LNCaP clone FGC (cell line): ENCODE data around the gene MBNL1.

Source experiments
- DNase-seq: peaks from one replicate; pipeline ENCODE4 v3.0.0-alpha.2; 2011; ENCODE audit warnings: low read depth
- H3K4me3 ChIP-seq: 2 replicates; pipeline ENCODE4 v1.5.1; 2011; ENCODE audit warnings: mild to moderate bottlenecking, low read depth, low read length, control low read depth
- TF ChIP-seq, protein P1 (sequence below): IDR thresholded peaks from 2 replicates; pipeline ENCODE4 v1.5.1; 2012; ENCODE audit warnings: mild to moderate bottlenecking; ENCODE audit not compliant: control insufficient read depth, insufficient read depth; ENCODE audit errors: extremely low read depth

The MBNL1 gene

DNA sequence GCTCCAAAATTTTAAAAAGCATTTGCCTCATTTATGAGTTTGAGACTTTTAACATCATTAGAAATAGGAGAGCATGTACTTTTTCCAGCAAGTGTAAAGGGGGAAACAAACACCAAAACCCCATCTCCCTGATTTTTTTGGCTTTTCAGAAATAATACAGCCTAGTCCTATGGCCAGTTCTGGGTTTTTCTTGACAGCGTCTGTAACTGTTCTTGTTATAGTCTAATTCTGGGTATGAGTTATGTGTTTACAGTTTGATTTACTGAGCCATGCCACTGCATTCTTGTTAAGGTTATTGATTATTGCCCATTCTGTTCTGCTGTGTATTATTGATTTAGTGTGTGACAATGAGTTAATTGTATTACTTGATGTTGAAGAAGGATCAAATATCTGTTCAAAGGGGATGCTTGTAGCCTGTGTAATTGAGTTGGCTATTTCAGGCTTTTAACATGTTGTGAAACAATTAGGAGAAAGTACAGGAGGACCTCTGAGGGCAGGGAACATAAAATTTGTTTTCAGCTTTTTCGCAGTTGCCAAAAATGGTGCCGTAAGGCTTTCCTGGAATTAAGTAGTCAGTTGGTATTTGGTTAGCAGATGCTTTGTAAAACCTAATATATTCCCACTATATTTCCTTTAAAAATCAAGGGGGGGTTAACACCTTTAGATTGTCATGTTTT lies 46.1 kb downstream of the MBNL1 start:
- no peak for DNase-seq
- TF ChIP-seq, protein P1, sequence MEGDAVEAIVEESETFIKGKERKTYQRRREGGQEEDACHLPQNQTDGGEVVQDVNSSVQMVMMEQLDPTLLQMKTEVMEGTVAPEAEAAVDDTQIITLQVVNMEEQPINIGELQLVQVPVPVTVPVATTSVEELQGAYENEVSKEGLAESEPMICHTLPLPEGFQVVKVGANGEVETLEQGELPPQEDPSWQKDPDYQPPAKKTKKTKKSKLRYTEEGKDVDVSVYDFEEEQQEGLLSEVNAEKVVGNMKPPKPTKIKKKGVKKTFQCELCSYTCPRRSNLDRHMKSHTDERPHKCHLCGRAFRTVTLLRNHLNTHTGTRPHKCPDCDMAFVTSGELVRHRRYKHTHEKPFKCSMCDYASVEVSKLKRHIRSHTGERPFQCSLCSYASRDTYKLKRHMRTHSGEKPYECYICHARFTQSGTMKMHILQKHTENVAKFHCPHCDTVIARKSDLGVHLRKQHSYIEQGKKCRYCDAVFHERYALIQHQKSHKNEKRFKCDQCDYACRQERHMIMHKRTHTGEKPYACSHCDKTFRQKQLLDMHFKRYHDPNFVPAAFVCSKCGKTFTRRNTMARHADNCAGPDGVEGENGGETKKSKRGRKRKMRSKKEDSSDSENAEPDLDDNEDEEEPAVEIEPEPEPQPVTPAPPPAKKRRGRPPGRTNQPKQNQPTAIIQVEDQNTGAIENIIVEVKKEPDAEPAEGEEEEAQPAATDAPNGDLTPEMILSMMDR: no peak
- H3K4me3 ChIP-seq: no peak overlapping the region

- DNase-seq: no peak
- no peak overlapping the region for H3K4me3 ChIP-seq
- TF ChIP-seq, protein P1: no peak
Observed at GRCh38 chr3:152315623-152316022, 46.9 kb downstream of the MBNL1 start.

GRCh38 chr3:152316318-152316717 lies 47.6 kb downstream of the MBNL1 start:
- TF ChIP-seq, protein P1: no peak
- no peak for DNase-seq
- no peak overlapping the region for H3K4me3 ChIP-seq

- TF ChIP-seq, protein P1: no peak
- no peak overlapping the region for H3K4me3 ChIP-seq
- DNase-seq: no peak
Observed at GRCh38 chr3:152317184-152317583, 48.5 kb downstream of the MBNL1 start.

DNA sequence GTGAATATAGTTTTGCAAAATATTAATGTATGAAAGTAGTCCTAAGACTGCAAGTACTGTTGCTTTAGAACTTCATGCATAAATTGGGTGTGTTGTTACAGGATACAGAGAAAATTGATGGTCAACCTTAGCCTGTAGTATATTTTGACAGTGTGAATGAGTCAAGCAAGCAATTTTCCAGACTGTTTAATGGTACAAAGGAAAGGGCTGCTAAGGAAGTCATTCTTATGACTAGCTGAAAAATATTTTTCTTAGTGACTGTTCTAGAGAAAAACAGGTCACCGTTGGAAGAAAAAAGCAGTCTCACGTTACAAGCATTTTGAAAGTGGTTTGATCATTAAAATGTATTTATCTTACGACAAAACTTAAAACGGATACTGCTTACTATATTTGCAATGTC lies 49.2 kb downstream of the MBNL1 start:
- no peak for DNase-seq
- H3K4me3 ChIP-seq: no peak overlapping the region
- TF ChIP-seq, protein P1: no peak

- DNase-seq: no peak
- H3K4me3 ChIP-seq: no peak overlapping the region
- TF ChIP-seq, protein P1: no peak
Observed at GRCh38 chr3:152318512-152318911, 49.8 kb downstream of the MBNL1 start.

GRCh38 chr3:152319256-152319655 lies 50.5 kb downstream of the MBNL1 start:
- TF ChIP-seq, protein P1: no peak
- H3K4me3 ChIP-seq: no peak overlapping the region
- no peak for DNase-seq
